H1 (cell line): ENCODE measurements around the gene ZNF768. TPM values are rescaled to one million over a fixed set of nuclear protein-coding genes. Genes with fewer than 3 reads are reported as not detected.

Experiments used
- CTCF ChIA-PET: fragments of 300-600 bp; sonication (Branson Sonifier 250); formaldehyde crosslinking; loops from one replicate; lab custom pipeline; 2021; ENCODE audit not compliant: partially characterized antibody; lab: Charles Lee
- POLR2A ChIA-PET: fragments of 300-600 bp; sonication (Branson Sonifier 250); formaldehyde crosslinking; loops from one replicate; lab custom pipeline; 2021; ENCODE audit warnings: inconsistent platforms; ENCODE audit not compliant: partially characterized antibody; lab: Charles Lee
- DNase-seq, 2 experiments: peaks; one replicate each; pipeline versions ENCODE4 v3.0.0 to v3.0.0-alpha.2; 2010 to 2022; ENCODE audit warnings: low spot score in 2 of 2, low read depth in 1 of 2, mixed read lengths in 1 of 2
- FAIRE-seq: peaks from 2 replicates; lab custom pipeline; 2011; peaks lifted over from hg19 to GRCh38; lab: Jason Lieb, UNC
- H2AFZ ChIP-seq: 2 replicates; pipeline ENCODE4 v1.8.1; 2012; ENCODE audit warnings: low read length, inconsistent platforms
- H2AK5ac ChIP-seq: 2 replicates; pipeline ENCODE4 v1.6.1; 2013; ENCODE audit warnings: low read depth, low read length
- H2BK120ac ChIP-seq: replicated peaks from 2 replicates; pipeline ENCODE3; 2013; ENCODE audit warnings: low read depth, low read length, inconsistent platforms
- H2BK12ac ChIP-seq: 2 replicates; pipeline ENCODE4 v1.6.1; 2013; ENCODE audit warnings: low read depth, low read length
- H2BK15ac ChIP-seq: 2 replicates; pipeline ENCODE4 v1.6.1; 2013; ENCODE audit warnings: low read length
- H2BK20ac ChIP-seq: 2 replicates; pipeline ENCODE4 v1.6.1; 2013; ENCODE audit warnings: low read length
- H2BK5ac ChIP-seq: 2 replicates; pipeline ENCODE4 v1.6.1; 2013; ENCODE audit warnings: low read depth, low read length
- H3K14ac ChIP-seq: 2 replicates; pipeline ENCODE4 v1.6.1; 2013; ENCODE audit warnings: inconsistent platforms; ENCODE audit not compliant: insufficient read length
- H3K18ac ChIP-seq: 2 replicates; pipeline ENCODE4 v1.6.1; 2013; ENCODE audit warnings: low read length; ENCODE audit errors: extremely low read depth
- H3K23ac ChIP-seq: 2 replicates; pipeline ENCODE4 v1.6.1; 2013; ENCODE audit warnings: inconsistent platforms; ENCODE audit not compliant: insufficient read length
- H3K23me2 ChIP-seq: 2 replicates; pipeline ENCODE4 v1.6.1; 2013; ENCODE audit warnings: low read depth, low read length
- H3K27ac ChIP-seq: 2 replicates; pipeline ENCODE4 v1.6.1; 2011; ENCODE audit warnings: low read depth, low read length, inconsistent platforms
- H3K27me3 ChIP-seq, 4 experiments: replicated peaks in 1 of 4; 1 replicate in 1 of 4; 2 replicates in 3 of 4; pipeline versions ENCODE4 v1.6.1 to v1.8.1; 2011 to 2013; ENCODE audit warnings: low read length in 3 of 4, mild to moderate bottlenecking in 3 of 4, inconsistent platforms in 2 of 4, mixed read lengths in 2 of 4, moderate library complexity in 1 of 4; ENCODE audit not compliant: control insufficient read depth in 3 of 4, insufficient read depth in 3 of 4; ENCODE audit errors: extremely low read depth in 1 of 4
- H3K36me3 ChIP-seq, 4 experiments: 2 replicates each; pipeline versions ENCODE4 v1.6.1 to v1.8.1; 2011 to 2013; ENCODE audit warnings: mild to moderate bottlenecking in 4 of 4, low read length in 3 of 4, moderate library complexity in 2 of 4, control low read depth in 1 of 4, inconsistent platforms in 1 of 4; ENCODE audit not compliant: insufficient read depth in 4 of 4, control insufficient read depth in 2 of 4
- H3K4ac ChIP-seq: replicated peaks from 2 replicates; pipeline ENCODE3; 2013; ENCODE audit warnings: low read length, low read depth, mixed read lengths, inconsistent platforms; ENCODE audit not compliant: insufficient read length
- H3K4me1 ChIP-seq, 4 experiments: replicated peaks in 1 of 4; 1 replicate in 1 of 4; 2 replicates in 3 of 4; pipeline versions ENCODE4 v1.6.1 to v1.8.1; 2011 to 2013; ENCODE audit warnings: low read length in 3 of 4, inconsistent platforms in 2 of 4, mixed read lengths in 1 of 4; ENCODE audit not compliant: insufficient read depth in 4 of 4, control insufficient read depth in 3 of 4
- H3K4me2 ChIP-seq, 2 experiments: 2 replicates each; pipeline versions ENCODE4 v1.6.1 to v1.8.1; 2011 to 2013; ENCODE audit warnings: low read depth in 2 of 2, low read length in 2 of 2, control low read depth in 1 of 2, inconsistent platforms in 1 of 2, mild to moderate bottlenecking in 1 of 2; ENCODE audit not compliant: insufficient read depth in 1 of 2
- H3K4me3 ChIP-seq, 4 experiments: fragments of 200-600, 300-600 bp in 1 of 4; sonication (generic), shearing (Covaris generic), sonication (Bioruptor Twin) in 1 of 4; 2 replicates each; pipeline versions ENCODE4 v1.5.1 to v1.8.1; 2011 to 2016; ENCODE audit warnings: low read length in 4 of 4, low read depth in 3 of 4, control low read depth in 2 of 4, inconsistent platforms in 2 of 4, mild to moderate bottlenecking in 2 of 4, mixed read lengths in 1 of 4, moderate library complexity in 1 of 4; ENCODE audit not compliant: insufficient read depth in 2 of 4; ENCODE audit errors: extremely low read depth in 1 of 4
- H3K56ac ChIP-seq: replicated peaks from 2 replicates; pipeline ENCODE3; 2013; ENCODE audit warnings: low read depth, mild to moderate bottlenecking, mixed read lengths, low read length, inconsistent platforms; ENCODE audit not compliant: insufficient read length
- H3K79me1 ChIP-seq: 2 replicates; pipeline ENCODE4 v1.6.1; 2013; ENCODE audit warnings: low read depth, low read length, control low read depth
- H3K79me2 ChIP-seq, 2 experiments: 2 replicates each; pipeline versions ENCODE4 v1.6.1 to v1.8.1; 2012 to 2013; ENCODE audit warnings: low read length in 2 of 2, mild to moderate bottlenecking in 2 of 2, inconsistent platforms in 1 of 2; ENCODE audit not compliant: insufficient read depth in 2 of 2, control insufficient read depth in 1 of 2
- H3K9ac ChIP-seq, 4 experiments: replicated peaks in 1 of 4; 1 replicate in 1 of 4; 2 replicates in 3 of 4; pipeline versions ENCODE4 v1.6.1 to v1.8.1; 2011 to 2013; ENCODE audit warnings: low read depth in 3 of 4, low read length in 3 of 4, control low read depth in 2 of 4, mild to moderate bottlenecking in 2 of 4, moderate library complexity in 2 of 4, inconsistent platforms in 1 of 4; ENCODE audit errors: extremely low read depth in 1 of 4
- H3K9me3 ChIP-seq, 2 experiments: 2 replicates each; pipeline versions ENCODE4 v1.6.1 to v1.8.1; 2012 to 2013; ENCODE audit warnings: mild to moderate bottlenecking in 2 of 2, moderate library complexity in 2 of 2, control low read depth in 1 of 2, inconsistent platforms in 1 of 2, low read depth in 1 of 2, low read length in 1 of 2, mixed read lengths in 1 of 2; ENCODE audit not compliant: insufficient read depth in 2 of 2
- H4K20me1 ChIP-seq, 2 experiments: replicated peaks in 1 of 2; 2 replicates each; pipeline versions ENCODE3 to v1.8.1; 2011 to 2013; ENCODE audit warnings: inconsistent platforms in 2 of 2, low read length in 2 of 2, mild to moderate bottlenecking in 1 of 2; ENCODE audit not compliant: insufficient read depth in 2 of 2, control insufficient read depth in 1 of 2
- H4K5ac ChIP-seq: 2 replicates; pipeline ENCODE4 v1.6.1; 2013; ENCODE audit warnings: low read length, low read depth, mixed read lengths, inconsistent platforms; ENCODE audit not compliant: insufficient read length
- H4K8ac ChIP-seq: 2 replicates; pipeline ENCODE4 v1.8.0; 2013; ENCODE audit warnings: mild to moderate bottlenecking, moderate library complexity, low read length, inconsistent platforms; ENCODE audit not compliant: insufficient read depth; ENCODE audit errors: extremely low read depth
- H4K91ac ChIP-seq: replicated peaks from 2 replicates; pipeline ENCODE3; 2013; ENCODE audit warnings: low read length, mixed read lengths, inconsistent platforms; ENCODE audit not compliant: insufficient read length
- BACH1 ChIP-seq: IDR thresholded peaks from 2 replicates; pipeline ENCODE4 v1.6.1; 2012; ENCODE audit warnings: low read length, improper control_type of control experiment
- BRCA1 ChIP-seq: IDR thresholded peaks from 2 replicates; pipeline ENCODE4 v1.6.1; 2012; ENCODE audit warnings: low read depth, low read length, improper control_type of control experiment
- KDM1A ChIP-seq: fragments of 200-600, 300-600 bp; sonication (generic); IDR thresholded peaks from 2 replicates; pipeline ENCODE4 v1.7.1; 2016; ENCODE audit warnings: mild to moderate bottlenecking, low read length, borderline replicate concordance
- KDM4A ChIP-seq: IDR thresholded peaks from one replicate; pipeline ENCODE4 v1.7.1; 2012; ENCODE audit warnings: low read depth, mild to moderate bottlenecking, moderate library complexity, low read length, inconsistent platforms; ENCODE audit not compliant: severe bottlenecking
- POLR2AphosphoS5 ChIP-seq: IDR thresholded peaks from 2 replicates; pipeline ENCODE4 v1.6.1; 2011; ENCODE audit warnings: low read depth, low read length
- RXRA ChIP-seq: IDR thresholded peaks from 2 replicates; pipeline ENCODE4 v1.6.1; 2011; ENCODE audit warnings: low read depth, mild to moderate bottlenecking, low read length, moderate library complexity; ENCODE audit not compliant: insufficient read depth
- SIRT6 ChIP-seq: IDR thresholded peaks from one replicate; pipeline ENCODE4 v1.7.1; 2012; ENCODE audit warnings: low read length, inconsistent platforms
- SIX5 ChIP-seq: IDR thresholded peaks from 2 replicates; pipeline ENCODE4 v1.6.1; 2011; ENCODE audit warnings: mild to moderate bottlenecking, low read depth, low read length
- SP1 ChIP-seq: IDR thresholded peaks from 2 replicates; pipeline ENCODE4 v1.6.1; 2011; ENCODE audit warnings: low read depth, low read length
- TAF1 ChIP-seq: IDR thresholded peaks from 2 replicates; pipeline ENCODE4 v1.6.1; 2011; ENCODE audit warnings: mild to moderate bottlenecking, low read depth, low read length
- ZNF274 ChIP-seq: IDR thresholded peaks from 2 replicates; pipeline ENCODE4 v1.7.0; 2012; ENCODE audit warnings: low read length, borderline replicate concordance; ENCODE audit errors: extremely low read depth
- WGBS, 2 experiments: shearing (Covaris generic) in 1 of 2; methylation state at CpG; one replicate each; pipeline versions ENCODE4 v1.1.6 to v1.1.7; 2013 to 2015; ENCODE audit warnings: low lambda C conversion rate in 2 of 2, mixed read lengths in 2 of 2, inconsistent platforms in 1 of 2, low coverage in 1 of 2, missing lambda C conversion rate in 1 of 2; ENCODE audit not compliant: insufficient replicate concordance in 2 of 2, insufficient coverage in 1 of 2, insufficient read length in 1 of 2; ENCODE audit errors: extremely low coverage in 1 of 2, missing lambda C conversion rate in 1 of 2; 5-methylcytosine and 5-hydroxymethylcytosine counted together
- polyA plus RNA-seq, 7 experiments: library from polyadenylated mRNA; depleted of rRNA in 3 of 7; stranded (reverse) in 5 of 7; unstranded in 2 of 7; fragments of >200 nt in 5 of 7; fragments of 200-250 nt in 2 of 7; gene quantifications; 1 replicate in 5 of 7; 2 replicates in 1 of 7; 4 replicates in 1 of 7; pipeline versions ENCODE4 v1.2.1 to v1.2.3, GENCODE V29; 2011 to 2013; ENCODE audit warnings: missing spikeins in 2 of 7, mixed read lengths in 2 of 7
- total RNA-seq: library from RNA; stranded (reverse); fragmentation: NEBNext Ultra II Directional; extraction: Animal tissue kit (Norgen Biotek cat#: 25700); gene quantifications from 2 replicates; pipeline ENCODE4 v1.2.1, GENCODE V29; 2021

ZNF768 gene
- total and polyA plus RNA-seq, 2 of the 8 experiments (the other 6 are each of a cell fraction or from before 2014, with no cell fraction given), result 36.1 to 47.7 TPM

DNA sequence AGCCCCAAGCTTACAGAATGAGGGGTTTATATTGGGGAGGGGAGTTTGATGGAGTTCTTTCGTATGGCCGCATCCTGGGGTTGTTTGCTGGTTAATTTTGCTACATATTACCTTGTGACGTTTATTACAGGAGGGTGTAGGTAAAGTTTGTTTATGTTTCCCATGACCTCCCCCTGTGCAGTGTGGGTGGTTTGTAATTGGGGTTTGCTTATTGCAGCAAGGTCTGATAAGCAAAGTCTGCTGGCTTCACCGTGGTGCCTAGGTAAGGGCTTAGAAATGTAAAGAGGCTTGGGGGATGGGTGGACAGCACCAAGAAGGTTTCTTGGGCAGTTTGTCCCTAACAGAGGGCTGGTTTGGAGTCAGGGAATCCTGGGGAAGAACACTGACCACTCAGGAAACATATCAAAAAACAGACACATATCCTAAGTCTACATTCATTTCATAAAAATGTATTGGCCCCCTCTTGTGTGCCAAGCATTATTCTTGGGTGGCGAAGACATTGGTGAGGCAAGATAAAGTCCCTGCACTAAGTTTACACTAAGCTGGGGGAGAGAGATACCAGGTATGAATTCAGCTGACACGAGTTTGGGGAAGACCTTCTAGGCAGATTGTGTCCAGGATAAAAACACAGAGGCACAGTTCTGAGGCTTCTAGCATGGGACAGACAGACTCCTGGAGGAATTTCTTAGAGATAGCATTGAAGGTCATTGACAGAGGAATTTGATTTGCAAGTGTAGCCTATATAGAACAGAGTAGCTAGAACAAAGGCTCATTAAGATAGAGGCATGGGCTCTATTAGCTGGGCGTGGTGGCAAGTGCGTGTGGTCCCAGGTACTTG lies 22.3 kb upstream of the ZNF768 start:
- CTCF ChIA-PET, result interaction anchor here (1.1 to 2.8 kb wide), 2 partner anchors 14 to 99 kb away, joined by 5 to 25 read pairs; partner anchors contain the start of gene ZNF747
- Histone ChIP-seq H3K27ac (no peak overlapping the region), H3K4me1 (peaks cover 5 to 11% (median 6%) of the 10 kb centered on the region in 4 experiments), H4K91ac (no peak overlapping the region), H3K4ac (no peak overlapping the region), H2BK15ac (no peak overlapping the region), H3K23ac (no peak overlapping the region), H2BK5ac (peak overlapping the region; percentile 24; the same call in 1 of the 2 replicates), H3K18ac (no peak overlapping the region; the same call in 1 of the 2 replicates), H3K14ac (no peak overlapping the region), H3K4me3 (no peak overlapping the region), H3K4me2 (peak overlapping the region; percentile 48 to 53), H2AFZ (no peak overlapping the region), H4K20me1 (no peaks in the 10 kb centered on the region), H2BK12ac (no peak overlapping the region), H2AK5ac (no peak overlapping the region), H3K56ac (no peak overlapping the region), H4K5ac (no peak overlapping the region), H3K23me2 (no peaks in the 10 kb centered on the region; the same call in 1 of the 2 replicates), H2BK120ac (no peak overlapping the region), H3K9ac (no peak overlapping the region), H3K36me3 (no peaks in the 10 kb centered on the region; a peak in 1 of 8 replicates), H3K9me3 (no peaks in the 10 kb centered on the region), H2BK20ac (no peak overlapping the region), H3K79me2 (no peaks in the 10 kb centered on the region), H4K8ac (no peak overlapping the region), H3K79me1 (no peaks in the 10 kb centered on the region), H3K27me3 (no peaks in the 10 kb centered on the region)
- POLR2A ChIA-PET, result interaction anchor here (0.5 to 6.7 kb wide), 3 partner anchors 13 to 39 kb away, joined by 3 to 40 read pairs (median 6); partner anchors contain the start of gene ZNF747
- FAIRE-seq (no peak), DNase-seq (no peak)
- 70% methylated on average over 8 of the region's 8 CpGs; no CpG with 5 or more reads in 1 of the 2 experiments for WGBS, 2 experiments
- TF ChIP-seq TAF1, result no peak
- TF ChIP-seq ZNF274, result no peak
- TF ChIP-seq POLR2AphosphoS5, result no peak
- no peak for TF ChIP-seq KDM1A
- TF ChIP-seq RXRA, result no peak
- TF ChIP-seq KDM4A, result no peak
- TF ChIP-seq SP1, result no peak
- TF ChIP-seq BRCA1, result no peak
- no peak for TF ChIP-seq SIRT6
- TF ChIP-seq SIX5, result no peak
- no peak for TF ChIP-seq BACH1
